Measurements from ENCODE around the gene PRR3. TPM values are rescaled to one million over a fixed set of nuclear protein-coding genes. Genes with fewer than 3 reads are reported as not detected.

The PRR3 gene
- total RNA-seq, 1 donor from 2014 or later, result 13.7 TPM

DNA sequence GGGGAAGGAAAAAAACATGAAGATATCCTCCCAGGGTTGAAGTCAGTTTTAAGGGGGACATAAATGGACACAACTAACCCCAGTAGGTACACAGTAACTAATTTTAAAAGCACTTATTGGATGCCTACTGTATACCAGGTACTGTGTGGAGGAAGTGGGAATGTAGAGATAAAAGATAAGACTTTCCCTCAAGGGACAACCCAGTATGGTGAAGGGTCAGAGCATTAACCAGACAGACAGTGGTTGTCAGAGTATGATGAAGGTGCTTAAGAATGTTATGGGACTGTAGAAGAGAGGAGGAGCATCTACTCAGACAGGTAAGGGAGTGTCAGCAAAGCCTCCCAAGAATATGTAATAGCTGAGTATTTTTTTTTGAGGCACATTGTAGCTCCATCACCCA, 15.1 kb downstream of the PRR3 start:
- no peak for DNase-seq (ENCODE audit: low spot score)
- Histone ChIP-seq H3K4me3 (peak overlapping the region; percentile 75), H2AFZ (replicated peaks) (no peak overlapping the region), H3K36me3 (peaks cover 2% of the 10 kb centered on the region), H3K9me3 (ENCODE audit: low read depth) (no peaks in the 10 kb centered on the region), H3K27me3 (peaks cover 15% of the 10 kb centered on the region), H3K4me1 (peaks cover 9% of the 10 kb centered on the region), H3K4me2 (peak overlapping the region; percentile 96), H3K9ac (peak overlapping the region; percentile 59), H3F3A (ENCODE audit: low read depth) (no peaks in the 10 kb centered on the region), H3K79me2 (ENCODE audit: low read depth) (peaks cover 58% of the 10 kb centered on the region), H3K27ac (no peak overlapping the region), H4K20me1 (ENCODE audit: low read depth) (peaks cover 56% of the 10 kb centered on the region)
- Mint-ChIP-seq H3K4me3 (peak overlapping the region; percentile 99), H3K27me3 (ENCODE audit: insufficient read depth, low read depth) (peaks cover 10% of the 10 kb centered on the region), H3K36me3 (peaks cover 6% of the 10 kb centered on the region), H3K9me3 (no peaks in the 10 kb centered on the region), H3K27ac (no peak overlapping the region), H3K4me1 (peaks cover 21% of the 10 kb centered on the region)
- TF ChIP-seq EZH2 (IDR thresholded peaks at IDR 0.05) (no peak), EZH2phosphoT487 (IDR thresholded peaks at IDR 0.05) (no peak)
- TF ChIP-seq, protein P1, sequence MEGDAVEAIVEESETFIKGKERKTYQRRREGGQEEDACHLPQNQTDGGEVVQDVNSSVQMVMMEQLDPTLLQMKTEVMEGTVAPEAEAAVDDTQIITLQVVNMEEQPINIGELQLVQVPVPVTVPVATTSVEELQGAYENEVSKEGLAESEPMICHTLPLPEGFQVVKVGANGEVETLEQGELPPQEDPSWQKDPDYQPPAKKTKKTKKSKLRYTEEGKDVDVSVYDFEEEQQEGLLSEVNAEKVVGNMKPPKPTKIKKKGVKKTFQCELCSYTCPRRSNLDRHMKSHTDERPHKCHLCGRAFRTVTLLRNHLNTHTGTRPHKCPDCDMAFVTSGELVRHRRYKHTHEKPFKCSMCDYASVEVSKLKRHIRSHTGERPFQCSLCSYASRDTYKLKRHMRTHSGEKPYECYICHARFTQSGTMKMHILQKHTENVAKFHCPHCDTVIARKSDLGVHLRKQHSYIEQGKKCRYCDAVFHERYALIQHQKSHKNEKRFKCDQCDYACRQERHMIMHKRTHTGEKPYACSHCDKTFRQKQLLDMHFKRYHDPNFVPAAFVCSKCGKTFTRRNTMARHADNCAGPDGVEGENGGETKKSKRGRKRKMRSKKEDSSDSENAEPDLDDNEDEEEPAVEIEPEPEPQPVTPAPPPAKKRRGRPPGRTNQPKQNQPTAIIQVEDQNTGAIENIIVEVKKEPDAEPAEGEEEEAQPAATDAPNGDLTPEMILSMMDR (IDR thresholded peaks at IDR 0.05), result no peak

DNA sequence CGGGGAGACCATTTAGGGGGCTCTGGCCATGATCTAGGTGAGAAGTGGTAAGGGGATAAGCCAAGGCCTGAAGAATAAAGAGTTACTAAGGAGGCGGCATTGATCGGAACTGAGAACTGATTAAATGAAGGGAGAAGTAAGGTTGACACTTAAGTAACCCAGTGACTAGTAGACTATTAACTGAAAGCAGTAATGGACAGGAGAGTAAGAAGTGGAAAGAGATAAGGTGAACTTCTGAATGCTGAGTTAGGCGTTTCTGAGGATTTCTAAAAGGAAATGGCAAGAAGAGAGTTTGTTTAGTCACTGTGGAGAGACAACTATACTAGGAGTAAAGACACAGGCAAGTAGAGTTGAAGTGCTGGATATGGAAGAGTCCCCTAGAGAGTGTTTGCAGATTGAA, 16.0 kb downstream of the PRR3 start:
- peaks cover 15% of the 10 kb centered on the region for H3K27me3 ChIP-seq
- peak overlapping the region; percentile 99 for H3K4me3 Mint-ChIP-seq
- DNase-seq (ENCODE audit: low spot score), result no peak
- no peak overlapping the region for H2AFZ ChIP-seq (replicated peaks)
- H3K27ac Mint-ChIP-seq, result no peak overlapping the region
- H3K27me3 Mint-ChIP-seq (ENCODE audit: insufficient read depth, low read depth), result peaks cover 10% of the 10 kb centered on the region
- peaks cover 9% of the 10 kb centered on the region for H3K4me1 ChIP-seq
- H3K9me3 Mint-ChIP-seq, result no peaks in the 10 kb centered on the region
- no peaks in the 10 kb centered on the region for H3K9me3 ChIP-seq (ENCODE audit: low read depth)
- no peaks in the 10 kb centered on the region for H3F3A ChIP-seq (ENCODE audit: low read depth)
- TF ChIP-seq, protein P1 (IDR thresholded peaks at IDR 0.05), result no peak
- TF ChIP-seq EZH2phosphoT487 (IDR thresholded peaks at IDR 0.05) (no peak), EZH2 (IDR thresholded peaks at IDR 0.05) (no peak)
- no peak overlapping the region for H3K9ac ChIP-seq
- H3K4me2 ChIP-seq, result peak overlapping the region; percentile 12
- H3K4me1 Mint-ChIP-seq, result peaks cover 21% of the 10 kb centered on the region
- H3K36me3 ChIP-seq, result peaks cover 6% of the 10 kb centered on the region
- H4K20me1 ChIP-seq (ENCODE audit: low read depth), result peaks cover 60% of the 10 kb centered on the region
- peaks cover 14% of the 10 kb centered on the region for H3K36me3 Mint-ChIP-seq
- peaks cover 64% of the 10 kb centered on the region for H3K79me2 ChIP-seq (ENCODE audit: low read depth)
- no peak overlapping the region for H3K27ac ChIP-seq
- no peak overlapping the region for H3K4me3 ChIP-seq

DNA sequence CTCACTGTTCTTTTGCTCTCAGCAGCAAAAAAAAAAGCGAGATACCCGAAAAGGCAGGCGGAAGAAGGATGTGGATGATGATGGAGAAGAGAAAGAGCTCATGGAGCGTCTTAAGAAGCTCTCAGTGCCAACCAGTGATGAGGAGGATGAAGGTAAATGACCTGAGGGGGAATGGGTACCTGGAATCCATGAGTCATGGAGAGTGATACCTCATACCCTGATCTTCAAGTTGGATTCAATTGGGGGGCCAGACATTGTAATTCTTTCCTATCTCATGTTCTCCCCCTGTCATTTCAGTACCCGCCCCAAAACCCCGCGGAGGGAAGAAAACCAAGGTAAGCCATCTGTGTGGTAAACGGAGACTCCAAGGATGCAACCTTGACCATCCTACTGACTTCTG, 21.0 kb downstream of the PRR3 start:
- peaks cover 10% of the 10 kb centered on the region for H3K27me3 Mint-ChIP-seq (ENCODE audit: insufficient read depth, low read depth)
- Histone ChIP-seq H3K27ac (no peak overlapping the region), H3K9ac (no peak overlapping the region), H3K4me3 (no peak overlapping the region), H3K79me2 (ENCODE audit: low read depth) (peaks cover 47% of the 10 kb centered on the region), H2AFZ (replicated peaks) (no peak overlapping the region), H3K4me2 (no peak overlapping the region), H3K4me1 (no peaks in the 10 kb centered on the region), H3K9me3 (ENCODE audit: low read depth) (no peaks in the 10 kb centered on the region), H3K36me3 (peaks cover 9% of the 10 kb centered on the region), H4K20me1 (ENCODE audit: low read depth) (peaks cover 42% of the 10 kb centered on the region), H3F3A (ENCODE audit: low read depth) (no peaks in the 10 kb centered on the region), H3K27me3 (no peaks in the 10 kb centered on the region)
- H3K9me3 Mint-ChIP-seq, result no peaks in the 10 kb centered on the region
- TF ChIP-seq EZH2phosphoT487 (IDR thresholded peaks at IDR 0.05), result no peak
- TF ChIP-seq EZH2 (IDR thresholded peaks at IDR 0.05), result no peak
- TF ChIP-seq, protein P1 (IDR thresholded peaks at IDR 0.05), result no peak
- H3K36me3 Mint-ChIP-seq, result peaks cover 42% of the 10 kb centered on the region
- no peak for DNase-seq (ENCODE audit: low spot score)
- H3K4me1 Mint-ChIP-seq, result peaks cover 4% of the 10 kb centered on the region
- H3K4me3 Mint-ChIP-seq, result no peak overlapping the region
- H3K27ac Mint-ChIP-seq, result no peak overlapping the region

Measured in neural progenitor cell (in vitro differentiated cells).